Mesothelial cell of epicardium (in vitro differentiated cells): ENCODE measurements around the gene PTK6. TPM values are rescaled to one million over a fixed set of nuclear protein-coding genes. Genes with fewer than 3 reads are reported as not detected.
A peak's percentile ranks its signal among the peaks of the same experiment; 100 is the strongest.
"Not testable (repeated sequence)": the region's sequence is repeated elsewhere in the genome, so short reads cannot be mapped to it uniquely, and the experiment has no call there.

Experiments
- DNase-seq, 2 experiments: peaks; one replicate each; pipeline ENCODE4 v3.0.0; 2021; ENCODE audit warnings: low spot score in 2 of 2; ENCODE audit not compliant: unreplicated experiment in 2 of 2
- H3K27ac Mint-ChIP-seq: 2 replicates; pipeline ENCODE4 v1.8.0; 2021; ENCODE audit warnings: mixed read lengths
- H3K27me3 Mint-ChIP-seq: 2 replicates; pipeline ENCODE4 v1.8.0; 2021; ENCODE audit warnings: low read depth, mixed read lengths
- H3K36me3 Mint-ChIP-seq: 2 replicates; pipeline ENCODE4 v1.8.0; 2021; ENCODE audit warnings: mixed read lengths
- H3K4me1 Mint-ChIP-seq: 2 replicates; pipeline ENCODE4 v1.8.0; 2021; ENCODE audit warnings: mixed read lengths
- H3K4me3 Mint-ChIP-seq: 2 replicates; pipeline ENCODE4 v1.8.0; 2021; ENCODE audit warnings: mild to moderate bottlenecking, moderate library complexity, mixed read lengths
- H3K9me3 Mint-ChIP-seq: 2 replicates; pipeline ENCODE4 v1.8.0; 2021; ENCODE audit warnings: mixed read lengths
- total RNA-seq: library from RNA; stranded (reverse); gene quantifications from 3 replicates; pipeline ENCODE4 v1.2.1, GENCODE V29; 2021
- TF ChIP-seq, protein P1 (sequence below): fragments of 200-600 bp; sonication (generic); IDR thresholded peaks from one replicate; pipeline ENCODE4 v1.5.0; 2021; ENCODE audit warnings: antibody characterized with exemption; ENCODE audit not compliant: unreplicated experiment

The PTK6 gene
- total RNA-seq, 1 donor from 2014 or later: 0.11 TPM

GRCh38 chr20:63560333-63560805, 23.2 kb upstream of the PTK6 start:
- Mint-ChIP-seq H3K4me3 (no peak overlapping the region), H3K36me3 (peaks cover 6% of the 10 kb centered on the region), H3K27me3 (no peaks in the 10 kb centered on the region), H3K4me1 (no peaks in the 10 kb centered on the region), H3K27ac (no peak overlapping the region), H3K9me3 (no peaks in the 10 kb centered on the region)
- TF ChIP-seq, protein P1, sequence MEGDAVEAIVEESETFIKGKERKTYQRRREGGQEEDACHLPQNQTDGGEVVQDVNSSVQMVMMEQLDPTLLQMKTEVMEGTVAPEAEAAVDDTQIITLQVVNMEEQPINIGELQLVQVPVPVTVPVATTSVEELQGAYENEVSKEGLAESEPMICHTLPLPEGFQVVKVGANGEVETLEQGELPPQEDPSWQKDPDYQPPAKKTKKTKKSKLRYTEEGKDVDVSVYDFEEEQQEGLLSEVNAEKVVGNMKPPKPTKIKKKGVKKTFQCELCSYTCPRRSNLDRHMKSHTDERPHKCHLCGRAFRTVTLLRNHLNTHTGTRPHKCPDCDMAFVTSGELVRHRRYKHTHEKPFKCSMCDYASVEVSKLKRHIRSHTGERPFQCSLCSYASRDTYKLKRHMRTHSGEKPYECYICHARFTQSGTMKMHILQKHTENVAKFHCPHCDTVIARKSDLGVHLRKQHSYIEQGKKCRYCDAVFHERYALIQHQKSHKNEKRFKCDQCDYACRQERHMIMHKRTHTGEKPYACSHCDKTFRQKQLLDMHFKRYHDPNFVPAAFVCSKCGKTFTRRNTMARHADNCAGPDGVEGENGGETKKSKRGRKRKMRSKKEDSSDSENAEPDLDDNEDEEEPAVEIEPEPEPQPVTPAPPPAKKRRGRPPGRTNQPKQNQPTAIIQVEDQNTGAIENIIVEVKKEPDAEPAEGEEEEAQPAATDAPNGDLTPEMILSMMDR: no peak
- DNase-seq: no peak

DNA sequence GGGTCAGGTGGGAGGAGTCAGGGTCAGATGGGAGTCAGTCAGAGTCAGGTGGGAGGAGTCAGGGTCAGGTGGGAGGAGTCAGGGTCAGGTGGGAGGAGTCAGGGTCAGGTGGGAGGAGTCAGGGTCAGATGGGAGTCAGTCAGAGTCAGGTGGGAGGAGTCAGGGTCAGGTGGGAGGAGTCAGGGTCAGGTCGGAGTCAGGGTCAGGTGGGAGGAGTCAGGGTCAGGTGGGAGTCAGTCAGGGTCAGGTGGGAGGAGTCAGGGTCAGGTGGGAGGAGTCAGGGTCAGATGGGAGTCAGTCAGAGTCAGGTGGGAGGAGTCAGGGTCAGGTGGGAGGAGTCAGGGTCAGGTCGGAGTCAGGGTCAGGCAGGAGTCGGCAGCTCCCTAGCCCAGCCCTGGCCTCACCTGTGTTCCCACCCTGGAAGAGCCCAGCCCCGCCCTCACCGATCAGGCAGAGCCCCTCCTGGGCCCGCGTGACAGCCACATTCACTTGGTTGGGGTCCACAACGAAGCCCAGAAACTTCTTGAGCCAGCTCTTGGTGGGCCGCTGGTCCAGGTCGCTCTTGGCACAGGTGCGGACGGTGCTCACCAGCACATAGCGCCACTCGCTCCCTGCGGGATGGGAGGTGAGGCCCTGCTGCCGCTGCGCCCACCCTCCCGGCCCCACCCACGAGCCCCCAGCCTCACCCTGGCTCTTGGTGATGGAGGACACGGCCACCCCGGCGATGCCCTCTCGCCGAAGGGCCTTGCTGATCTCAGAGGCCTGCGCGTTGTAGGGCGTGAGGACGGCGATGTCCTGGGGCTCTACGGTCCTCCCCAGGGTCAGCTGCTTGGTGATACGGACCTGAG, 22.5 kb upstream of the PTK6 start:
- H3K27me3 Mint-ChIP-seq, H3K9me3 Mint-ChIP-seq: not testable (repeated sequence)

GRCh38 chr20:63558804-63559484, 21.8 kb upstream of the PTK6 start:
- Mint-ChIP-seq H3K4me1 (no peaks in the 10 kb centered on the region), H3K9me3 (no peaks in the 10 kb centered on the region), H3K27me3 (no peaks in the 10 kb centered on the region), H3K36me3 (peaks cover 6% of the 10 kb centered on the region), H3K4me3 (no peak overlapping the region), H3K27ac (no peak overlapping the region)
- TF ChIP-seq, protein P1: no peak
- DNase-seq: no peak

More for the DNA sequence above, 22.5 kb upstream of the PTK6 start:
- not testable (repeated sequence) for H3K27ac Mint-ChIP-seq, H3K4me1 Mint-ChIP-seq, H3K36me3 Mint-ChIP-seq, H3K4me3 Mint-ChIP-seq, DNase-seq

DNA sequence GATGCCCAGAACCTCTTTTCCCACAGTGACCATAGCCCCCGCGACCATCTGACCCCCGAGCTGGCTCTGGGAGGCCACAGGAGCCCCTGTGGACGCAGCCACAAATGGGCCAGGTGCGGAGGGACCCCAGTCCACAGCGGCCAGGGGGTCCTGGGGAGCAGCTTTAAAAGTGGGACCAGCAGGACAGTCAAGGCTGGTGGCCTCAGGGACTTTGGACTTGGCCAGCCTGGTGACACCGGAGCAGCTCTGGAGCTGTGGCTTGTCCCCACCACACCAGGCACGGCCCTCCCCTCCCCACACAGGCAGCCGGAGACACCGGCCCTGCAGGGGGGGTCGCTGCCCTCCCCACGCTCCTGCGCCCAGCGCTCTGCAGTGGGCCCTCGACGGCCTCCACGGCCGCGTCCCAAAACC, 20.3 kb upstream of the PTK6 start:
- no peak for DNase-seq
- no peaks in the 10 kb centered on the region for H3K4me1 Mint-ChIP-seq
- peaks cover 6% of the 10 kb centered on the region for H3K36me3 Mint-ChIP-seq
- H3K27ac Mint-ChIP-seq: peak overlapping the region; percentile 50
- H3K9me3 Mint-ChIP-seq: no peaks in the 10 kb centered on the region
- TF ChIP-seq, protein P1: no peak
- no peaks in the 10 kb centered on the region for H3K27me3 Mint-ChIP-seq
- no peak overlapping the region for H3K4me3 Mint-ChIP-seq

DNA sequence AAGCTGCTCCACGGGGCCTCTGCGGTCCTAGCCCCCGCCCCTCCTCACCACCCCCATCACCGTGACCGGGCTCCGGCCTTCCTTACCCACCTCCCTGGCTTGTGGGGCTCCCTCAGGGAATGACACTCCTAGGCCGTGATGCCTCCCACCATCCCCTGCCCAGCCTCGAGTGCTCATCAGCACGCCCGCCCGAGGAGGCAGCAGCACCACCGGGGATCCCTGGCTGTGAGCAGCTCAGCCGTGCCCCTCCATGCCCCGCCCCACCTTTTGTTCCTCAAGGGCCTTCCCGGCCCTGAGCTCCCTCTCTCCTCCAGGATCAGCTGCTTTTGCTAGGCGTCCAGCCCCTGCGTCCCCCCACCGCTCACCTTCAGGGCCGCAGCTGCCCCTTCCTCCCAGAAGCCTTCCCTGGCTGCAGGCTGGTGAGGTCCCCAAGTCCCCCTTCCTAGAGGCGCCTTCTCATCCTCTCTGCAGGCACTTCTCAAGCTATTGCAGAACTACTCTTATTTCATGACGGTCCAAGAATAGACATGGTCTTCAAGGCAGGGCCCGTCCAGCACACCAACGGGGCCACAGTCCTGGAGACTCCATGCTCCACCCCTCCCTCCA, 19.8 kb upstream of the PTK6 start:
- Mint-ChIP-seq H3K27ac (peak overlapping the region; percentile 50), H3K27me3 (no peaks in the 10 kb centered on the region), H3K4me3 (no peak overlapping the region), H3K9me3 (no peaks in the 10 kb centered on the region), H3K36me3 (peaks cover 6% of the 10 kb centered on the region), H3K4me1 (no peaks in the 10 kb centered on the region)
- TF ChIP-seq, protein P1: no peak
- no peak for DNase-seq
